SJSA1 (cell line): ENCODE measurements around the gene CYP51A1. TPM values are rescaled to one million over a fixed set of nuclear protein-coding genes. Genes with fewer than 3 reads are reported as not detected.

ENCODE experiments used
- DNase-seq, 2 experiments: peaks; one replicate each; pipeline ENCODE4 v3.0.0-alpha.2; 2015 to 2020; ENCODE audit warnings: low spot score in 2 of 2, low read depth in 1 of 2
- H3K27ac ChIP-seq: fragments of 250-450 bp; sonication (Bioruptor Pico); 2 replicates; pipeline ENCODE4 v1.5.1; 2020; ENCODE audit warnings: mild to moderate bottlenecking, moderate library complexity
- H3K27me3 ChIP-seq: fragments of 250-450 bp; sonication (Bioruptor Pico); replicated peaks from 2 replicates; pipeline ENCODE4 v1.5.1; 2020; ENCODE audit warnings: mild to moderate bottlenecking, moderate library complexity
- H3K36me3 ChIP-seq: fragments of 250-450 bp; sonication (Bioruptor Pico); 2 replicates; pipeline ENCODE4 v1.5.1; 2020; ENCODE audit warnings: mild to moderate bottlenecking
- H3K4me1 ChIP-seq: fragments of 250-450 bp; sonication (Bioruptor Pico); replicated peaks from 2 replicates; pipeline ENCODE4 v1.6.1; 2021; ENCODE audit warnings: mild to moderate bottlenecking
- H3K4me3 ChIP-seq: fragments of 250-450 bp; sonication (Bioruptor Pico); 2 replicates; pipeline ENCODE4 v1.5.1; 2020; ENCODE audit warnings: mild to moderate bottlenecking
- H3K9me3 ChIP-seq: fragments of 250-450 bp; sonication (Bioruptor Pico); replicated peaks from 2 replicates; pipeline ENCODE4 v1.5.1; 2020; ENCODE audit warnings: mild to moderate bottlenecking
- total RNA-seq: library from RNA; depleted of rRNA; stranded (reverse); fragments of >200 nt; shearing (Covaris generic); gene quantifications from 2 replicates; pipeline ENCODE4 v1.2.3, GENCODE V29; 2014

Gene CYP51A1
- total RNA-seq, 1 experiment from 2014 or later: 89.0 TPM

GRCh38 chr7:92141161-92141560 lies 6.9 kb upstream of the CYP51A1 start:
- no peaks in the 10 kb centered on the region for H3K27me3 ChIP-seq
- DNase-seq: no peak

GRCh38 chr7:92137557-92137956 lies 3.3 kb upstream of the CYP51A1 start:
- no peaks in the 10 kb centered on the region for H3K27me3 ChIP-seq
- H3K27ac ChIP-seq: no peak overlapping the region
- 0 out of 2 replicates have a peak, but pooled peaks cover 7% of the 10 kb centered on the region for H3K4me1 ChIP-seq
- H3K4me3 ChIP-seq: no peak overlapping the region
- peaks cover 6% of the 10 kb centered on the region; the same call in 1 of the 2 replicates for H3K36me3 ChIP-seq
- H3K9me3 ChIP-seq: no peaks in the 10 kb centered on the region
- no peak for DNase-seq

More at GRCh38 chr7:92141161-92141560, 6.9 kb upstream of the CYP51A1 start:
- H3K27ac ChIP-seq: no peak overlapping the region
- H3K36me3 ChIP-seq: no peaks in the 10 kb centered on the region
- H3K4me1 ChIP-seq: no peaks in the 10 kb centered on the region
- H3K9me3 ChIP-seq: no peaks in the 10 kb centered on the region
- no peak overlapping the region for H3K4me3 ChIP-seq

- Histone ChIP-seq H3K4me1 (0 out of 2 replicates have a peak, but pooled peaks cover 7% of the 10 kb centered on the region), H3K36me3 (peaks cover 15% of the 10 kb centered on the region), H3K27ac (peak overlapping the region; percentile 94), H3K4me3 (peak overlapping the region; percentile 79), H3K9me3 (no peaks in the 10 kb centered on the region), H3K27me3 (no peaks in the 10 kb centered on the region)
- DNase-seq: no peak
Observed at GRCh38 chr7:92135052-92135889, 994 bp upstream of the CYP51A1 start.

GRCh38 chr7:92133737-92134270 lies 473 bp downstream of the CYP51A1 start:
- Histone ChIP-seq H3K9me3 (no peaks in the 10 kb centered on the region), H3K4me3 (peak overlapping the region; percentile 79), H3K27me3 (no peaks in the 10 kb centered on the region), H3K27ac (peak overlapping the region; percentile 94), H3K36me3 (peaks cover 23% of the 10 kb centered on the region), H3K4me1 (0 out of 2 replicates have a peak, but pooled peaks cover 7% of the 10 kb centered on the region)
- DNase-seq: peak; percentile 69 to 86

- no peak for DNase-seq
- Histone ChIP-seq H3K9me3 (no peaks in the 10 kb centered on the region), H3K4me1 (0 out of 2 replicates have a peak, but pooled peaks cover 7% of the 10 kb centered on the region), H3K4me3 (peak overlapping the region; percentile 79), H3K36me3 (peaks cover 28% of the 10 kb centered on the region), H3K27me3 (no peaks in the 10 kb centered on the region), H3K27ac (peak overlapping the region; percentile 94)
Observed at GRCh38 chr7:92133133-92133736, 1.0 kb downstream of the CYP51A1 start.

- no peaks in the 10 kb centered on the region for H3K27me3 ChIP-seq
- no peaks in the 10 kb centered on the region for H3K9me3 ChIP-seq
- H3K4me1 ChIP-seq: 0 out of 2 replicates have a peak, but pooled peaks cover 7% of the 10 kb centered on the region
- H3K36me3 ChIP-seq: peaks cover 42% of the 10 kb centered on the region
- no peak for DNase-seq
- no peak overlapping the region for H3K4me3 ChIP-seq
- H3K27ac ChIP-seq: no peak overlapping the region
Observed at GRCh38 chr7:92131764-92132330, 2.4 kb downstream of the CYP51A1 start.

- H3K27ac ChIP-seq: no peak overlapping the region
- no peaks in the 10 kb centered on the region for H3K9me3 ChIP-seq
- peaks cover 49% of the 10 kb centered on the region for H3K36me3 ChIP-seq
- H3K27me3 ChIP-seq: no peaks in the 10 kb centered on the region
- 0 out of 2 replicates have a peak, but pooled peaks cover 7% of the 10 kb centered on the region for H3K4me1 ChIP-seq
- no peak for DNase-seq
- no peak overlapping the region for H3K4me3 ChIP-seq
Observed at GRCh38 chr7:92131093-92131492, 3.2 kb downstream of the CYP51A1 start.

GRCh38 chr7:92121681-92122080 lies 12.6 kb downstream of the CYP51A1 start:
- no peak for DNase-seq
- H3K27me3 ChIP-seq: no peaks in the 10 kb centered on the region
- no peaks in the 10 kb centered on the region for H3K4me1 ChIP-seq
- H3K4me3 ChIP-seq: no peak overlapping the region
- H3K9me3 ChIP-seq: no peaks in the 10 kb centered on the region
- H3K36me3 ChIP-seq: peaks cover 51% of the 10 kb centered on the region
- H3K27ac ChIP-seq: no peak overlapping the region

GRCh38 chr7:92119213-92119759 lies 15.0 kb downstream of the CYP51A1 start:
- Histone ChIP-seq H3K36me3 (peaks cover 44% of the 10 kb centered on the region), H3K4me3 (no peak overlapping the region), H3K9me3 (no peaks in the 10 kb centered on the region), H3K4me1 (no peaks in the 10 kb centered on the region), H3K27ac (no peak overlapping the region), H3K27me3 (no peaks in the 10 kb centered on the region)
- DNase-seq: no peak

GRCh38 chr7:92116949-92117348 lies 17.3 kb downstream of the CYP51A1 start:
- Histone ChIP-seq H3K4me3 (no peak overlapping the region), H3K36me3 (peaks cover 34% of the 10 kb centered on the region), H3K27me3 (no peaks in the 10 kb centered on the region), H3K4me1 (no peaks in the 10 kb centered on the region), H3K9me3 (no peaks in the 10 kb centered on the region), H3K27ac (no peak overlapping the region)
- no peak for DNase-seq

- H3K27ac ChIP-seq: no peak overlapping the region
Observed at GRCh38 chr7:92115821-92116220, 18.5 kb downstream of the CYP51A1 start.

GRCh38 chr7:92110857-92111256 lies 23.4 kb downstream of the CYP51A1 start:
- no peak for DNase-seq
- H3K27me3 ChIP-seq: no peaks in the 10 kb centered on the region
- no peaks in the 10 kb centered on the region for H3K4me1 ChIP-seq
- no peak overlapping the region for H3K4me3 ChIP-seq
- no peak overlapping the region for H3K27ac ChIP-seq
- peaks cover 52% of the 10 kb centered on the region for H3K36me3 ChIP-seq
- no peaks in the 10 kb centered on the region for H3K9me3 ChIP-seq

More at GRCh38 chr7:92115821-92116220, 18.5 kb downstream of the CYP51A1 start:
- H3K4me3 ChIP-seq: no peak overlapping the region
- no peaks in the 10 kb centered on the region for H3K9me3 ChIP-seq
- no peaks in the 10 kb centered on the region for H3K4me1 ChIP-seq
- peaks cover 35% of the 10 kb centered on the region for H3K36me3 ChIP-seq
- no peak for DNase-seq
- H3K27me3 ChIP-seq: no peaks in the 10 kb centered on the region

- H3K36me3 ChIP-seq: peaks cover 38% of the 10 kb centered on the region
- H3K27me3 ChIP-seq: no peaks in the 10 kb centered on the region
- no peak for DNase-seq
- no peaks in the 10 kb centered on the region for H3K4me1 ChIP-seq
- H3K9me3 ChIP-seq: no peaks in the 10 kb centered on the region
- no peak overlapping the region for H3K4me3 ChIP-seq
- no peak overlapping the region for H3K27ac ChIP-seq
Observed at GRCh38 chr7:92108821-92109220, 25.5 kb downstream of the CYP51A1 start.
